Measurements from ENCODE around the gene C8G. TPM values are rescaled to one million over a fixed set of nuclear protein-coding genes. Genes with fewer than 3 reads are reported as not detected.

C8G gene
- total RNA-seq, 1 donor from 2014 or later, result 2.2 TPM

DNA sequence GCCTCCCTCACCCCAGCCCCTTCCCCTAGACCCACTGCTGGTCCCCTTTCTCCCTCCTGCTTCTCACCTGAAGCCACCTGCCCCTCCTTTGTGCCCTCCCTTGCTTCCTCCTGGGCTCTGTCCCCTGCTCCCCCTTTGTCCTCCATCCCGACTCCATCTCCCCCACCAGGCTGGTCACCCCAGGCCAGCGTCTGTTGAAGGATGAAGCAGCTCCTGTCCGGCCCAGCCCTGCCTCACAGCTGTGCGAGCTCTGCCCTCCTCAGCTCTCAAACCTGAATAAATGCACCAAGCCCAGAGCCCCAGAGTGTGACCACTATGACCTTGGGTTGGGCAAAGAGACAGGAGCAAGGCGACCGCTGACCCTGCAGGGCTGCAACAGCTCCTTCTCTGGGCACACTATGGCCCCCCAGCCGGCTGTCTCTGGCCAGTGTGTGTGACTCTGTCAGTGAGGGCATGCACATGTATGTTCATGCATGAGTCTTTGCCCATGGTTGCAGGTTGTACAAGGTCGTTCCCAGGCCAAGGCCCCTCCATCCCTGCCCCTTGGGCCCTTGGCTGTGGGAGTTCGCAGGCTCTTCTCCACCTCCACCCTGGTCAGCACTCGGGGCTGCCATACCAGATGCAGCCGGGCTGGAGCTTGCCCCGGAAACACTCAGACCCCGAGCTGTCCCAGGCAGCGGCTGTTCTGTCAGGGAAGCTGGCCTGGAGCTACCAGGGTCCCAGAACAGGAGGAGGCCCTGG is 10.3 kb downstream of the C8G start:
- H3K36me3 Mint-ChIP-seq (ENCODE audit: low read depth), result no peaks in the 10 kb centered on the region
- H3K27me3 Mint-ChIP-seq (ENCODE audit: low read depth), result peaks cover 2% of the 10 kb centered on the region
- TF ChIP-seq, protein P1, sequence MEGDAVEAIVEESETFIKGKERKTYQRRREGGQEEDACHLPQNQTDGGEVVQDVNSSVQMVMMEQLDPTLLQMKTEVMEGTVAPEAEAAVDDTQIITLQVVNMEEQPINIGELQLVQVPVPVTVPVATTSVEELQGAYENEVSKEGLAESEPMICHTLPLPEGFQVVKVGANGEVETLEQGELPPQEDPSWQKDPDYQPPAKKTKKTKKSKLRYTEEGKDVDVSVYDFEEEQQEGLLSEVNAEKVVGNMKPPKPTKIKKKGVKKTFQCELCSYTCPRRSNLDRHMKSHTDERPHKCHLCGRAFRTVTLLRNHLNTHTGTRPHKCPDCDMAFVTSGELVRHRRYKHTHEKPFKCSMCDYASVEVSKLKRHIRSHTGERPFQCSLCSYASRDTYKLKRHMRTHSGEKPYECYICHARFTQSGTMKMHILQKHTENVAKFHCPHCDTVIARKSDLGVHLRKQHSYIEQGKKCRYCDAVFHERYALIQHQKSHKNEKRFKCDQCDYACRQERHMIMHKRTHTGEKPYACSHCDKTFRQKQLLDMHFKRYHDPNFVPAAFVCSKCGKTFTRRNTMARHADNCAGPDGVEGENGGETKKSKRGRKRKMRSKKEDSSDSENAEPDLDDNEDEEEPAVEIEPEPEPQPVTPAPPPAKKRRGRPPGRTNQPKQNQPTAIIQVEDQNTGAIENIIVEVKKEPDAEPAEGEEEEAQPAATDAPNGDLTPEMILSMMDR (IDR thresholded peaks at IDR 0.05), result no peak
- no peak overlapping the region for H3K4me3 Mint-ChIP-seq (ENCODE audit: unreplicated experiment)
- peaks cover 3% of the 10 kb centered on the region for H3K9me3 Mint-ChIP-seq (ENCODE audit: low read depth)
- H3K4me1 Mint-ChIP-seq (ENCODE audit: low read depth), result peaks cover 1% of the 10 kb centered on the region
- H3K27ac Mint-ChIP-seq (ENCODE audit: unreplicated experiment), result no peak overlapping the region
- DNase-seq (ENCODE audit: low spot score), result no peak

- DNase-seq (ENCODE audit: low spot score), result no peak
- Mint-ChIP-seq H3K4me1 (ENCODE audit: low read depth) (no peaks in the 10 kb centered on the region), H3K9me3 (ENCODE audit: low read depth) (peaks cover 3% of the 10 kb centered on the region), H3K36me3 (ENCODE audit: low read depth) (no peaks in the 10 kb centered on the region), H3K27me3 (ENCODE audit: low read depth) (peaks cover 2% of the 10 kb centered on the region), H3K4me3 (ENCODE audit: unreplicated experiment) (no peak overlapping the region), H3K27ac (ENCODE audit: unreplicated experiment) (no peak overlapping the region)
- TF ChIP-seq, protein P1 (IDR thresholded peaks at IDR 0.05), result no peak
These were observed 10.9 kb downstream of the C8G start for GRCh38 chr9:136955943-136956335.

- H3K27me3 Mint-ChIP-seq (ENCODE audit: low read depth), result peaks cover 2% of the 10 kb centered on the region
- no peaks in the 10 kb centered on the region for H3K4me1 Mint-ChIP-seq (ENCODE audit: low read depth)
- DNase-seq (ENCODE audit: low spot score), result no peak
- H3K27ac Mint-ChIP-seq (ENCODE audit: unreplicated experiment), result no peak overlapping the region
- peaks cover 3% of the 10 kb centered on the region for H3K9me3 Mint-ChIP-seq (ENCODE audit: low read depth)
- no peaks in the 10 kb centered on the region for H3K36me3 Mint-ChIP-seq (ENCODE audit: low read depth)
- H3K4me3 Mint-ChIP-seq (ENCODE audit: unreplicated experiment), result no peak overlapping the region
- TF ChIP-seq, protein P1 (IDR thresholded peaks at IDR 0.05), result no peak
These were observed 11.6 kb downstream of the C8G start for GRCh38 chr9:136956604-136957003.

DNA sequence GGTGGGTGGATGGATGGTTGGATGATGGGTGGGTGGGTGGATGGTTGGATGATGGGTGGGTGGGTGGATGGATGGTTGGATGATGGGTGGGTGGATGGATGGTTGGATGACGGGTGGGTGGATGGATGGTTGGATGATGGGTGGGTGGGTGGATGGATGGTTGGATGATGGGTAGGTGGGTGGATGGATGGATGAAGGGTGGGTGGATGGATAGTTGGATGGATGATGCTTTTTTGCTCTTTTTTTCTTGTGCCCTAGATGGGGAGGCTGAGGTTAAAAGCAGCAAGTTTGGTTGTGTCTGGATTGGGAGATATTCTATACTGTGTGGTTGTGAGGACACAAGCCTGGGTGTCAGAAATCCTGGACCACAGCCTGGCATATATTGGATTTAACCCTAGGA is 12.4 kb downstream of the C8G start:
- H3K36me3 Mint-ChIP-seq (ENCODE audit: low read depth), result no peaks in the 10 kb centered on the region
- no peak overlapping the region for H3K27ac Mint-ChIP-seq (ENCODE audit: unreplicated experiment)
- no peaks in the 10 kb centered on the region for H3K4me1 Mint-ChIP-seq (ENCODE audit: low read depth)
- peaks cover 3% of the 10 kb centered on the region for H3K9me3 Mint-ChIP-seq (ENCODE audit: low read depth)
- TF ChIP-seq, protein P1 (IDR thresholded peaks at IDR 0.05), result no peak
- no peak for DNase-seq (ENCODE audit: low spot score)
- no peak overlapping the region for H3K4me3 Mint-ChIP-seq (ENCODE audit: unreplicated experiment)
- H3K27me3 Mint-ChIP-seq (ENCODE audit: low read depth), result peaks cover 2% of the 10 kb centered on the region

GRCh38 chr9:136957901-136958300 is 12.9 kb downstream of the C8G start:
- H3K27me3 Mint-ChIP-seq (ENCODE audit: low read depth), result peaks cover 2% of the 10 kb centered on the region

More at GRCh38 chr9:136957901-136958300, 12.9 kb downstream of the C8G start:
- no peak overlapping the region for H3K27ac Mint-ChIP-seq (ENCODE audit: unreplicated experiment)
- DNase-seq (ENCODE audit: low spot score), result no peak
- H3K9me3 Mint-ChIP-seq (ENCODE audit: low read depth), result peaks cover 3% of the 10 kb centered on the region
- TF ChIP-seq, protein P1 (IDR thresholded peaks at IDR 0.05), result no peak
- no peaks in the 10 kb centered on the region for H3K36me3 Mint-ChIP-seq (ENCODE audit: low read depth)
- no peaks in the 10 kb centered on the region for H3K4me1 Mint-ChIP-seq (ENCODE audit: low read depth)
- H3K4me3 Mint-ChIP-seq (ENCODE audit: unreplicated experiment), result no peak overlapping the region
